A549 (cell line): ENCODE results near the gene ANKRD62.

Experiments
- CEBPB ChIP-seq, 2 experiments: fragments of >200 bp in 1 of 2; sonication (Bioruptor Twin) in 1 of 2; formaldehyde crosslinking in 1 of 2; IDR thresholded peaks; 2 replicates each; pipeline ENCODE4 v1.6.1; 2012 to 2016
- CTCF ChIP-seq: fragments of >200 bp; sonication (Bioruptor Twin); formaldehyde crosslinking; IDR thresholded peaks from 3 replicates; pipeline ENCODE4 v1.5.1; 2016
- EHMT2 ChIP-seq: fragments of 200-600 bp; sonication (generic); IDR thresholded peaks from 2 replicates; pipeline ENCODE4 v1.6.1; 2016; ENCODE audit warnings: antibody characterized with exemption, low read depth, mild to moderate bottlenecking, moderate library complexity
- FOSB ChIP-seq: fragments of 250-450 bp; sonication (Bioruptor Pico); IDR thresholded peaks from 2 replicates; pipeline ENCODE4 v1.5.0; 2020; ENCODE audit warnings: mild to moderate bottlenecking, moderate library complexity
- JUNB ChIP-seq: fragments of >200 bp; sonication (Bioruptor Twin); formaldehyde crosslinking; IDR thresholded peaks from 2 replicates; pipeline ENCODE4 v1.6.1; 2016
- KDM5A ChIP-seq: fragments of 200-600 bp; sonication (generic); IDR thresholded peaks from 2 replicates; pipeline ENCODE4 v1.6.1; 2016; ENCODE audit warnings: antibody characterized with exemption, mild to moderate bottlenecking
- MYC ChIP-seq: IDR thresholded peaks from 2 replicates; pipeline ENCODE4 v1.6.1; 2012; ENCODE audit warnings: mild to moderate bottlenecking, inconsistent platforms, low read length, improper control_type of control experiment, borderline replicate concordance
- NR3C1 ChIP-seq: fragments of >200 bp; sonication (Bioruptor Twin); formaldehyde crosslinking; IDR thresholded peaks from 3 replicates; pipeline ENCODE4 v1.6.1; 2017
- POLR2A ChIP-seq: IDR thresholded peaks from 2 replicates; pipeline ENCODE4 v1.6.1; 2012; ENCODE audit warnings: mild to moderate bottlenecking, low read length
- RAD21 ChIP-seq, 2 experiments: fragments of >200 bp in 1 of 2; sonication (Bioruptor Twin) in 1 of 2; formaldehyde crosslinking in 1 of 2; IDR thresholded peaks in 1 of 2; conservative IDR thresholded peaks in 1 of 2; 2 replicates in 1 of 2; 3 replicates in 1 of 2; pipeline ENCODE4 v1.6.1; 2012 to 2018; ENCODE audit warnings: inconsistent platforms in 1 of 2
- RCOR1 ChIP-seq: fragments of 150-350 bp; IDR thresholded peaks from 2 replicates; pipeline ENCODE4 v1.6.1; 2014; ENCODE audit warnings: antibody characterized with exemption, low read length, low read depth
- SMC3 ChIP-seq: fragments of >200 bp; sonication (Bioruptor Twin); formaldehyde crosslinking; IDR thresholded peaks from 3 replicates; pipeline ENCODE4 v1.6.1; 2018; ENCODE audit warnings: inconsistent platforms

GRCh38 chr18:12048010-12048826, 45.4 kb upstream of the ANKRD62 start:
- TF ChIP-seq EHMT2 (no peak), CTCF (no peak), POLR2A (no peak), RCOR1 (no peak), FOSB (no peak), SMC3 (no peak), JUNB (no peak), CEBPB (IDR thresholded peaks at IDR 0.05) (no peak), RAD21 (conservative IDR thresholded peaks at IDR 0.05 in 1 of 2, IDR thresholded peaks at IDR 0.05 in 1 of 2) (no peak), MYC (no peak), NR3C1 (no peak), KDM5A (no peak)
